ENCODE measurements around the gene POLR3A. TPM values are rescaled to one million over a fixed set of nuclear protein-coding genes. Genes with fewer than 3 reads are reported as not detected.

The POLR3A gene
- total and polyA plus RNA-seq, 4 donors: 2.5 to 16.3 (median 9.4) TPM

- no peak for ATAC-seq (ENCODE audit: low FRiP score)
- Histone ChIP-seq H3K36me3 (ENCODE audit: control insufficient read depth in 1 of 2, insufficient read depth in 2 of 2, low read length in 1 of 2) (peaks cover 5 to 24% of the 10 kb centered on the region in 2 donors), H3K27ac (ENCODE audit: low read depth in 1 of 2, low read length in 2 of 2) (no peak overlapping the region), H3K4me3 (ENCODE audit: low read length in 2 of 2) (no peak overlapping the region), H3K9me3 (ENCODE audit: control insufficient read depth, low read length) (no peaks in the 10 kb centered on the region), H3K27me3 (ENCODE audit: control insufficient read depth in 1 of 2, insufficient read depth in 2 of 2, low read length in 1 of 2) (no peaks in the 10 kb centered on the region), H3K4me1 (ENCODE audit: control insufficient read depth in 1 of 2, insufficient read depth in 2 of 2, low read length in 2 of 2) (no peaks in the 10 kb centered on the region)
- 73 to 78% methylated on average over 5 of the region's 5 CpGs for WGBS, 2 donors
- intact Hi-C loops (cut with DNase I): no loop called here
- no peak for DNase-seq
These were observed 11.5 kb downstream of the POLR3A start for GRCh38 chr10:78017856-78018255.

GRCh38 chr10:78015546-78015945 lies 13.8 kb downstream of the POLR3A start:
- Histone ChIP-seq H3K4me3 (ENCODE audit: low read length in 2 of 2) (no peak overlapping the region), H3K4me1 (ENCODE audit: control insufficient read depth in 1 of 2, insufficient read depth in 2 of 2, low read length in 2 of 2) (no peaks in the 10 kb centered on the region), H3K36me3 (ENCODE audit: control insufficient read depth in 1 of 2, insufficient read depth in 2 of 2, low read length in 1 of 2) (peaks cover 5 to 26% of the 10 kb centered on the region in 2 donors), H3K27me3 (ENCODE audit: control insufficient read depth in 1 of 2, insufficient read depth in 2 of 2, low read length in 1 of 2) (no peaks in the 10 kb centered on the region), H3K9me3 (ENCODE audit: control insufficient read depth, low read length) (no peaks in the 10 kb centered on the region), H3K27ac (ENCODE audit: low read depth in 1 of 2, low read length in 2 of 2) (no peak overlapping the region)
- intact Hi-C loops (cut with DNase I): no loop called here
- ATAC-seq (ENCODE audit: low FRiP score): no peak
- DNase-seq: no peak
- 34 to 40% methylated on average over 5 of the region's 5 CpGs for WGBS, 2 donors

- H3K36me3 ChIP-seq (ENCODE audit: control insufficient read depth in 1 of 2, insufficient read depth in 2 of 2, low read length in 1 of 2): peaks cover 3 to 24% of the 10 kb centered on the region in 2 donors
- no peaks in the 10 kb centered on the region for H3K27me3 ChIP-seq (ENCODE audit: control insufficient read depth in 1 of 2, insufficient read depth in 2 of 2, low read length in 1 of 2)
- H3K4me3 ChIP-seq (ENCODE audit: low read length in 2 of 2): no peak overlapping the region
- intact Hi-C loops (cut with DNase I): no loop called here
- no peaks in the 10 kb centered on the region for H3K4me1 ChIP-seq (ENCODE audit: control insufficient read depth in 1 of 2, insufficient read depth in 2 of 2, low read length in 2 of 2)
- no peaks in the 10 kb centered on the region for H3K9me3 ChIP-seq (ENCODE audit: control insufficient read depth, low read length)
- DNase-seq (no peak), ATAC-seq (ENCODE audit: low FRiP score) (no peak)
- no peak overlapping the region for H3K27ac ChIP-seq (ENCODE audit: low read depth in 1 of 2, low read length in 2 of 2)
- WGBS, 2 donors: 92 to 94% methylated on average over 1 of the region's 1 CpG
These were observed 15.8 kb downstream of the POLR3A start for GRCh38 chr10:78013564-78013963.

- DNase-seq: no peak
- no peaks in the 10 kb centered on the region for H3K4me1 ChIP-seq (ENCODE audit: control insufficient read depth in 1 of 2, insufficient read depth in 2 of 2, low read length in 2 of 2)
- no peaks in the 10 kb centered on the region for H3K27me3 ChIP-seq (ENCODE audit: control insufficient read depth in 1 of 2, insufficient read depth in 2 of 2, low read length in 1 of 2)
- no peak overlapping the region for H3K4me3 ChIP-seq (ENCODE audit: low read length in 2 of 2)
- intact Hi-C loops (cut with DNase I): no loop called here
- no peaks in the 10 kb centered on the region for H3K9me3 ChIP-seq (ENCODE audit: control insufficient read depth, low read length)
- no peak for ATAC-seq (ENCODE audit: low FRiP score)
- H3K36me3 ChIP-seq (ENCODE audit: control insufficient read depth in 1 of 2, insufficient read depth in 2 of 2, low read length in 1 of 2): peaks cover 7 to 16% of the 10 kb centered on the region in 2 donors
- WGBS, 2 donors: 85 to 88% methylated on average over 4 of the region's 4 CpGs
- H3K27ac ChIP-seq (ENCODE audit: low read depth in 1 of 2, low read length in 2 of 2): no peak overlapping the region
These were observed 18.2 kb downstream of the POLR3A start for GRCh38 chr10:78011065-78011464.

- Histone ChIP-seq H3K4me3 (ENCODE audit: low read length in 2 of 2) (no peak overlapping the region), H3K27ac (ENCODE audit: low read depth in 1 of 2, low read length in 2 of 2) (no peak overlapping the region), H3K36me3 (ENCODE audit: control insufficient read depth in 1 of 2, insufficient read depth in 2 of 2, low read length in 1 of 2) (peaks cover 7 to 19% of the 10 kb centered on the region in 2 donors), H3K9me3 (ENCODE audit: control insufficient read depth, low read length) (no peaks in the 10 kb centered on the region), H3K27me3 (ENCODE audit: control insufficient read depth in 1 of 2, insufficient read depth in 2 of 2, low read length in 1 of 2) (no peaks in the 10 kb centered on the region), H3K4me1 (ENCODE audit: control insufficient read depth in 1 of 2, insufficient read depth in 2 of 2, low read length in 2 of 2) (no peaks in the 10 kb centered on the region)
- 89 to 90% methylated on average over 7 of the region's 7 CpGs for WGBS, 2 donors
- DNase-seq (no peak), ATAC-seq (ENCODE audit: low FRiP score) (no peak)
- intact Hi-C loops (cut with DNase I): no loop called here
These were observed 19.0 kb downstream of the POLR3A start for GRCh38 chr10:78010278-78010677.

- ATAC-seq (ENCODE audit: low FRiP score): no peak
- no peaks in the 10 kb centered on the region for H3K4me1 ChIP-seq (ENCODE audit: control insufficient read depth in 1 of 2, insufficient read depth in 2 of 2, low read length in 2 of 2)
- H3K27me3 ChIP-seq (ENCODE audit: control insufficient read depth in 1 of 2, insufficient read depth in 2 of 2, low read length in 1 of 2): no peaks in the 10 kb centered on the region
- intact Hi-C loops (cut with DNase I): no loop called here
- H3K9me3 ChIP-seq (ENCODE audit: control insufficient read depth, low read length): no peaks in the 10 kb centered on the region
- no peak overlapping the region for H3K27ac ChIP-seq (ENCODE audit: low read depth in 1 of 2, low read length in 2 of 2)
- H3K36me3 ChIP-seq (ENCODE audit: control insufficient read depth in 1 of 2, insufficient read depth in 2 of 2, low read length in 1 of 2): peaks cover 7 to 19% of the 10 kb centered on the region in 2 donors
- WGBS, 2 donors: 93 to 94% methylated on average over 6 of the region's 6 CpGs
- no peak overlapping the region for H3K4me3 ChIP-seq (ENCODE audit: low read length in 2 of 2)
- no peak for DNase-seq
These were observed 19.7 kb downstream of the POLR3A start for GRCh38 chr10:78009662-78010061.

- H3K36me3 ChIP-seq (ENCODE audit: control insufficient read depth in 1 of 2, insufficient read depth in 2 of 2, low read length in 1 of 2): peaks cover 6 to 20% of the 10 kb centered on the region in 2 donors
- 65 to 76% methylated on average over 1 of the region's 1 CpG for WGBS, 2 donors
These were observed 22.1 kb downstream of the POLR3A start for GRCh38 chr10:78007172-78007571.

GRCh38 chr10:78004215-78005026 lies 24.9 kb downstream of the POLR3A start:
- WGBS, 2 donors: 79 to 81% methylated on average over 16 of the region's 16 CpGs
- Histone ChIP-seq H3K9me3 (ENCODE audit: control insufficient read depth, low read length) (no peaks in the 10 kb centered on the region), H3K36me3 (ENCODE audit: control insufficient read depth in 1 of 2, insufficient read depth in 2 of 2, low read length in 1 of 2) (peaks cover 12 to 21% of the 10 kb centered on the region in 2 donors), H3K27ac (ENCODE audit: low read depth in 1 of 2, low read length in 2 of 2) (no peak overlapping the region), H3K4me3 (ENCODE audit: low read length in 2 of 2) (no peak overlapping the region), H3K4me1 (ENCODE audit: control insufficient read depth in 1 of 2, insufficient read depth in 2 of 2, low read length in 2 of 2) (no peaks in the 10 kb centered on the region), H3K27me3 (ENCODE audit: control insufficient read depth in 1 of 2, insufficient read depth in 2 of 2, low read length in 1 of 2) (no peaks in the 10 kb centered on the region)
- DNase-seq (no peak), ATAC-seq (ENCODE audit: low FRiP score) (no peak)
- intact Hi-C loops (cut with DNase I): loop anchor here in 1 of 2 donors (5.0 kb wide), 1 partner anchor 157 kb away; no protein-coding TSS in a partner anchor

More at GRCh38 chr10:78007172-78007571, 22.1 kb downstream of the POLR3A start:
- Histone ChIP-seq H3K27ac (ENCODE audit: low read depth in 1 of 2, low read length in 2 of 2) (no peak overlapping the region), H3K27me3 (ENCODE audit: control insufficient read depth in 1 of 2, insufficient read depth in 2 of 2, low read length in 1 of 2) (no peaks in the 10 kb centered on the region), H3K4me3 (ENCODE audit: low read length in 2 of 2) (no peak overlapping the region), H3K4me1 (ENCODE audit: control insufficient read depth in 1 of 2, insufficient read depth in 2 of 2, low read length in 2 of 2) (no peaks in the 10 kb centered on the region), H3K9me3 (ENCODE audit: control insufficient read depth, low read length) (no peaks in the 10 kb centered on the region)
- ATAC-seq (ENCODE audit: low FRiP score): no peak
- intact Hi-C loops (cut with DNase I): no loop called here
- no peak for DNase-seq
